WTC11 (cell line): Measurements from ENCODE around the gene ERICH3. TPM values are rescaled to one million over a fixed set of nuclear protein-coding genes. Genes with fewer than 3 reads are reported as not detected.

Experiments
- ATAC-seq: fragments of 200-7000 bp; cut with Tn5 transposase; 2 replicates; pipeline ENCODE4 v1.10.0; 2021; ENCODE audit warnings: mild to moderate bottlenecking, moderate library complexity
- CTCF ChIA-PET: fragments of 300-600 bp; sonication (Branson Sonifier 250); formaldehyde crosslinking; loops from one replicate; lab custom pipeline; 2021; ENCODE audit warnings: antibody characterized with exemption; lab: Charles Lee
- POLR2A ChIA-PET: fragments of 350-600 bp; sonication (Branson Sonifier 250); formaldehyde crosslinking; loops from one replicate; lab custom pipeline; 2021; ENCODE audit warnings: antibody characterized with exemption; lab: Charles Lee
- DNase-seq: peaks from one replicate; pipeline ENCODE4 v3.0.0; 2021; ENCODE audit warnings: low spot score
- H3K27ac Mint-ChIP-seq: 2 replicates; pipeline ENCODE4 v1.8.0; 2021; ENCODE audit warnings: mixed read lengths
- H3K27me3 Mint-ChIP-seq: 2 replicates; pipeline ENCODE4 v1.8.0; 2021; ENCODE audit warnings: low read depth, mild to moderate bottlenecking, moderate library complexity, mixed read lengths
- H3K36me3 Mint-ChIP-seq: 2 replicates; pipeline ENCODE4 v1.8.0; 2021; ENCODE audit warnings: mixed read lengths
- H3K4me1 Mint-ChIP-seq: 2 replicates; pipeline ENCODE4 v1.8.0; 2022; ENCODE audit warnings: mixed read lengths
- H3K4me3 Mint-ChIP-seq: 2 replicates; pipeline ENCODE4 v1.8.0; 2021; ENCODE audit warnings: mild to moderate bottlenecking, moderate library complexity, mixed read lengths
- H3K9me3 Mint-ChIP-seq: 2 replicates; pipeline ENCODE4 v1.8.0; 2021; ENCODE audit warnings: mixed read lengths
- ATF6 ChIP-seq: sonication (generic); formaldehyde crosslinking; IDR thresholded peaks from 2 replicates; pipeline ENCODE4 v1.8.1; 2023; ENCODE audit warnings: mild to moderate bottlenecking, missing genetic modification reagents
- CREM ChIP-seq: sonication (generic); formaldehyde crosslinking; IDR thresholded peaks from 2 replicates; pipeline ENCODE4 v1.8.1; 2022; ENCODE audit warnings: mild to moderate bottlenecking, missing genetic modification reagents, moderate library complexity
- E2F5 ChIP-seq: sonication (generic); formaldehyde crosslinking; IDR thresholded peaks from 2 replicates; pipeline ENCODE4 v1.8.1; 2022; ENCODE audit warnings: mild to moderate bottlenecking, moderate library complexity, missing genetic modification reagents
- FOXJ3 ChIP-seq: sonication (generic); formaldehyde crosslinking; IDR thresholded peaks from 2 replicates; pipeline ENCODE4 v1.9.0; 2021; ENCODE audit warnings: missing genetic modification reagents, mild to moderate bottlenecking, borderline replicate concordance
- FOXK1 ChIP-seq: sonication (generic); formaldehyde crosslinking; IDR thresholded peaks from 2 replicates; pipeline ENCODE4 v1.8.0; 2022; ENCODE audit warnings: mild to moderate bottlenecking, moderate library complexity, missing genetic modification reagents
- GABPB1 ChIP-seq: sonication (generic); formaldehyde crosslinking; IDR thresholded peaks from 2 replicates; pipeline ENCODE4 v1.8.1; 2023; ENCODE audit warnings: mild to moderate bottlenecking, missing genetic modification reagents
- GRHL2 ChIP-seq: fragments of 250-450 bp; sonication (Bioruptor Pico); IDR thresholded peaks from 2 replicates; pipeline ENCODE4 v1.8.0; 2022; ENCODE audit warnings: mild to moderate bottlenecking, moderate library complexity; ENCODE audit not compliant: insufficient replicate concordance, severe bottlenecking
- HMGA2 ChIP-seq: fragments of 250-450 bp; sonication (Bioruptor Pico); IDR thresholded peaks from 2 replicates; pipeline ENCODE4 v1.4.0; 2021; ENCODE audit warnings: mild to moderate bottlenecking, moderate library complexity
- MLX ChIP-seq: sonication (generic); formaldehyde crosslinking; IDR thresholded peaks from 2 replicates; pipeline ENCODE4 v1.8.1; 2023; ENCODE audit warnings: mild to moderate bottlenecking, missing genetic modification reagents, moderate library complexity
- PRDM15 ChIP-seq: sonication (generic); formaldehyde crosslinking; IDR thresholded peaks from 2 replicates; pipeline ENCODE4 v1.8.0; 2022; ENCODE audit warnings: missing genetic modification reagents
- PRRX2 ChIP-seq: fragments of 250-450 bp; sonication (Bioruptor Pico); IDR thresholded peaks from 2 replicates; pipeline ENCODE4 v1.8.0; 2021; ENCODE audit warnings: mild to moderate bottlenecking
- RELA ChIP-seq: sonication (generic); formaldehyde crosslinking; IDR thresholded peaks from 2 replicates; pipeline ENCODE4 v1.8.1; 2022; ENCODE audit warnings: missing genetic modification reagents, mild to moderate bottlenecking, borderline replicate concordance
- SP1 ChIP-seq: sonication (generic); formaldehyde crosslinking; conservative IDR thresholded peaks from 2 replicates; pipeline ENCODE4 v1.8.1; 2022; ENCODE audit warnings: missing genetic modification reagents
- TEAD4 ChIP-seq: sonication (generic); formaldehyde crosslinking; IDR thresholded peaks from 2 replicates; pipeline ENCODE4 v1.8.0; 2022; ENCODE audit warnings: mild to moderate bottlenecking, missing genetic modification reagents
- USF1 ChIP-seq: sonication (generic); formaldehyde crosslinking; IDR thresholded peaks from 2 replicates; pipeline ENCODE4 v1.8.0; 2022; ENCODE audit warnings: mild to moderate bottlenecking, missing genetic modification reagents
- ZNF396 ChIP-seq: fragments of 250-450 bp; sonication (Bioruptor Pico); IDR thresholded peaks from 2 replicates; pipeline ENCODE4 v1.8.0; 2021; ENCODE audit warnings: mild to moderate bottlenecking, moderate library complexity, borderline replicate concordance
- total RNA-seq: library from RNA; stranded (reverse); gene quantifications from 3 replicates; pipeline ENCODE4 v1.2.3, GENCODE V29; 2021
- TF ChIP-seq, protein P1 (sequence below): sonication (generic); formaldehyde crosslinking; IDR thresholded peaks from 2 replicates; pipeline ENCODE4 v1.8.1; 2023; ENCODE audit warnings: mild to moderate bottlenecking, missing genetic modification reagents, borderline replicate concordance
- TF ChIP-seq, protein P2 (sequence below): sonication (generic); formaldehyde crosslinking; conservative IDR thresholded peaks from 2 replicates; pipeline ENCODE4 v1.8.1; 2022; ENCODE audit warnings: mild to moderate bottlenecking, missing genetic modification reagents
- TF ChIP-seq, protein P3 (sequence below): fragments of 250-450 bp; sonication (Bioruptor Pico); conservative IDR thresholded peaks from 2 replicates; pipeline ENCODE4 v1.9.0; 2021; ENCODE audit warnings: mild to moderate bottlenecking

ERICH3 gene
- total RNA-seq, 1 experiment from 2014 or later: 0.07 TPM

- Mint-ChIP-seq H3K36me3 (no peaks in the 10 kb centered on the region), H3K27me3 (no peaks in the 10 kb centered on the region), H3K4me1 (peaks cover 5% of the 10 kb centered on the region), H3K27ac (no peak overlapping the region), H3K4me3 (no peak overlapping the region), H3K9me3 (no peaks in the 10 kb centered on the region)
- ChIA-PET CTCF (no interaction called here), POLR2A (no interaction called here)
- TF ChIP-seq ATF6 (no peak), FOXK1 (CRISPR knock-in tag) (no peak), PRRX2 (CRISPR knock-in tag) (no peak), HMGA2 (CRISPR knock-in tag) (no peak), FOXJ3 (CRISPR knock-in tag) (no peak), SP1 (CRISPR knock-in tag) (no peak), RELA (no peak), CREM (CRISPR knock-in tag) (no peak), PRDM15 (no peak), GABPB1 (CRISPR knock-in tag) (no peak)
- TF ChIP-seq, protein P1, sequence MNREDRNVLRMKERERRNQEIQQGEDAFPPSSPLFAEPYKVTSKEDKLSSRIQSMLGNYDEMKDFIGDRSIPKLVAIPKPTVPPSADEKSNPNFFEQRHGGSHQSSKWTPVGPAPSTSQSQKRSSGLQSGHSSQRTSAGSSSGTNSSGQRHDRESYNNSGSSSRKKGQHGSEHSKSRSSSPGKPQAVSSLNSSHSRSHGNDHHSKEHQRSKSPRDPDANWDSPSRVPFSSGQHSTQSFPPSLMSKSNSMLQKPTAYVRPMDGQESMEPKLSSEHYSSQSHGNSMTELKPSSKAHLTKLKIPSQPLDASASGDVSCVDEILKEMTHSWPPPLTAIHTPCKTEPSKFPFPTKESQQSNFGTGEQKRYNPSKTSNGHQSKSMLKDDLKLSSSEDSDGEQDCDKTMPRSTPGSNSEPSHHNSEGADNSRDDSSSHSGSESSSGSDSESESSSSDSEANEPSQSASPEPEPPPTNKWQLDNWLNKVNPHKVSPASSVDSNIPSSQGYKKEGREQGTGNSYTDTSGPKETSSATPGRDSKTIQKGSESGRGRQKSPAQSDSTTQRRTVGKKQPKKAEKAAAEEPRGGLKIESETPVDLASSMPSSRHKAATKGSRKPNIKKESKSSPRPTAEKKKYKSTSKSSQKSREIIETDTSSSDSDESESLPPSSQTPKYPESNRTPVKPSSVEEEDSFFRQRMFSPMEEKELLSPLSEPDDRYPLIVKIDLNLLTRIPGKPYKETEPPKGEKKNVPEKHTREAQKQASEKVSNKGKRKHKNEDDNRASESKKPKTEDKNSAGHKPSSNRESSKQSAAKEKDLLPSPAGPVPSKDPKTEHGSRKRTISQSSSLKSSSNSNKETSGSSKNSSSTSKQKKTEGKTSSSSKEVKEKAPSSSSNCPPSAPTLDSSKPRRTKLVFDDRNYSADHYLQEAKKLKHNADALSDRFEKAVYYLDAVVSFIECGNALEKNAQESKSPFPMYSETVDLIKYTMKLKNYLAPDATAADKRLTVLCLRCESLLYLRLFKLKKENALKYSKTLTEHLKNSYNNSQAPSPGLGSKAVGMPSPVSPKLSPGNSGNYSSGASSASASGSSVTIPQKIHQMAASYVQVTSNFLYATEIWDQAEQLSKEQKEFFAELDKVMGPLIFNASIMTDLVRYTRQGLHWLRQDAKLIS (CRISPR knock-in tag): no peak
- TF ChIP-seq, protein P2, sequence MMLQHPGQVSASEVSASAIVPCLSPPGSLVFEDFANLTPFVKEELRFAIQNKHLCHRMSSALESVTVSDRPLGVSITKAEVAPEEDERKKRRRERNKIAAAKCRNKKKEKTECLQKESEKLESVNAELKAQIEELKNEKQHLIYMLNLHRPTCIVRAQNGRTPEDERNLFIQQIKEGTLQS (CRISPR knock-in tag): no peak
- no peak for DNase-seq
- ATAC-seq: no peak
These were observed 23.0 kb downstream of the ERICH3 start for GRCh38 chr1:74650561-74650960.

GRCh38 chr1:74641876-74642275, 31.7 kb downstream of the ERICH3 start:
- Mint-ChIP-seq H3K4me1 (peaks cover 23% of the 10 kb centered on the region), H3K4me3 (no peak overlapping the region), H3K9me3 (no peaks in the 10 kb centered on the region), H3K27ac (no peak overlapping the region), H3K27me3 (no peaks in the 10 kb centered on the region), H3K36me3 (no peaks in the 10 kb centered on the region)
- TF ChIP-seq MLX (no peak), TEAD4 (no peak), ZNF396 (CRISPR knock-in tag) (no peak), E2F5 (CRISPR knock-in tag) (no peak), GRHL2 (no peak), USF1 (CRISPR knock-in tag) (no peak)
- TF ChIP-seq, protein P3, sequence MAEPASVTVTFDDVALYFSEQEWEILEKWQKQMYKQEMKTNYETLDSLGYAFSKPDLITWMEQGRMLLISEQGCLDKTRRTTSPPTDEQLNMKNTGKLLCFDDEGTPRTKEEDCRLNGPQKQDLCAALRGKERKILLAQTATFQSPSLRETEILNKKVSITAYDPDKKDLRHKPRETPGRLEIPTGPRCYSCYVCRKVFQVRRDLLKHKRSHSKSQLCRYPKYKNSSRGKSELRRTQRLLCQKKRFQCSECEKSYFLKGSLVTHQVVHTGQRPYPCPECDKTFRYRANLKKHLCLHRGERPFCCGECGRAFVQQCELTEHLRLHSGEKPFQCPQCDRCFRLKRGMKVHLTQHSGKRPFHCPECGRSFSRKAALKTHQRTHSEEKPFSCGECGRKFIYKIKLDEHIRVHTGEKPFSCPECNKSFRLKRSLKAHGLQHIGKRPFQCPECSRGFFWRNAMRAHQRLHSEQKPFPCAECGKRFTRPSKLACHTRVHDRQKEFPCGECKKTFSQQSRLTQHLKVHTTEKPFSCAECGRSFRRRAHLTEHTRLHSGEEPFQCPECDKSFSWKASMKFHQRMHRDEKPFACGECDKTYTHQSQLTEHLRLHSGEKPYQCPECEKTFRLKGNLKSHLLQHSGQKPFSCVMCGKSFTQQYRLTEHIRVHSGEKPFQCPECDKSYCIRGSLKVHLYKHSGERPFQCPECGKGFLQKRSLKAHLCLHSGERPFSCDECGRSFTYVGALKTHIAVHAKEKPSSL (CRISPR knock-in tag): no peak
- DNase-seq (no peak), ATAC-seq (no peak)
- ChIA-PET POLR2A (no interaction called here), CTCF (no interaction called here)
